ENCODE results near the gene GPR25. TPM values are rescaled to one million over a fixed set of nuclear protein-coding genes. Genes with fewer than 3 reads are reported as not detected.
A peak's percentile ranks its signal among the peaks of the same experiment; 100 is the strongest.

Gene GPR25
- total and polyA plus RNA-seq, 4 experiments from 2014 or later, result 7.7 to 66.5 (median 16.1) TPM

DNA sequence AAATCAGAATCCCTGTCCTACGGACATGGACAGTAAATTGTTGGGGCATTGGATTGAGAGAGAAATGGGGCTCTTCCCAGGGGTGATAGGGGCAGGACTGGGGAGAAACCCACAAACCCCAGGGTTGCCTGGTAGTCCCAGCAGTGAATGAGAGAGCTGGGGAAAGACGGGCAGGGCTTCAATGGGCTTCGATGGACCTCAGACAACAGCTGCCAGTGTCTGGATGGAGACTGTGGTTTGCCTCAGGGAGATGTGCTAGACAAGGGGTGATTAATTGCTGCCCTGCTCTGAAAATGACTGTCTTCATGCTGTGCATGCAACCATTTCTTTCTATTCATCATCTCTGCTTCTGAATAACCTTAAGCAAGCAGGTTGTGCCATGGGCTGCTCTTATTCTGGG, 7.4 kb downstream of the GPR25 start:
- H3K4me1 Mint-ChIP-seq, result peaks cover 29 to 66% (median 50%) of the 10 kb centered on the region in 4 donors
- peak overlapping the region in 5 of 7 donors; percentile 14 to 78 (median 50) for H3K27ac Mint-ChIP-seq
- intact Hi-C loops (cut with micrococcal nuclease), result no loop called here
- H3K27me3 Mint-ChIP-seq, result peaks cover 0 to 6% of the 10 kb centered on the region in 2 donors
- Histone ChIP-seq H3K27me3 (ENCODE audit: insufficient read depth, low read length) (no peaks in the 10 kb centered on the region), H3K4me3 (ENCODE audit: low read length in 2 of 2) (no peak overlapping the region), H3K36me3 (ENCODE audit: insufficient read depth, low read length) (no peaks in the 10 kb centered on the region), H3K9me3 (ENCODE audit: control insufficient read depth in 1 of 2, low read length in 2 of 2) (no peaks in the 10 kb centered on the region), H3K27ac (ENCODE audit: low read depth, low read length) (no peak overlapping the region), H3K4me1 (ENCODE audit: insufficient read depth, low read length) (peaks cover 61% of the 10 kb centered on the region)
- no peaks in the 10 kb centered on the region for H3K36me3 Mint-ChIP-seq
- peak overlapping the region in 2 of 8 donors; percentile 6 to 14 for H3K4me3 Mint-ChIP-seq
- no peaks in the 10 kb centered on the region for H3K9me3 Mint-ChIP-seq
- CTCF ChIA-PET (ENCODE audit: partially characterized antibody), result interaction anchor here (0.8 to 3.6 kb wide), 4 partner anchors 8 to 141 kb away, joined by 3 to 16 read pairs (median 4); no protein-coding TSS in a partner anchor
- DNase-seq, result no peak
- POLR2A ChIA-PET (ENCODE audit: partially characterized antibody), result interaction anchor here (2.6 to 3.5 kb wide), 2 partner anchors 9 to 11 kb away, joined by 8 to 34 read pairs; no protein-coding TSS in a partner anchor

DNA sequence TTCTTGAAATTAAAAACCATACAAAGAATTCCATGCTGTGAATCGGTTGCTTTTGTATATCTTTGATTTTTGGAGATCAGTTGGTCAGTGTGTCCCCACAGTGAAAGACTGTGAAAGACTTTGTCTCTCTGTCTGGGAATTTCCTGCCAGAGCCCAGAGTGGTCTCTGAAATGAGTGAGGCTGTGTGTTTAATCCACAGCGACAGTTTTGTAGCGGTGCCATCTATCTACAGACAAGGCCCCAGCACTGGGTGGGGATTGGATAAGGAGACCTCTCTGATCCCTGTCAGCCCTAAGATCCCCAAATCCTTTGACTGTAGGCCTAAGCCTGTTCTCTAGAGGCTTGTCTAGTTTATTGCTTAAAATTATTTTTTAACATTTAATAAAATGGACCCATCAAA, 10.3 kb downstream of the GPR25 start:
- Mint-ChIP-seq H3K27ac (peak overlapping the region in 6 of 7 donors; percentile 48 to 89 (median 75)), H3K36me3 (no peaks in the 10 kb centered on the region), H3K27me3 (peaks cover 0 to 4% of the 10 kb centered on the region in 2 donors), H3K4me1 (peaks cover 31 to 67% (median 51%) of the 10 kb centered on the region in 4 donors), H3K4me3 (peak overlapping the region in 7 of 8 donors; percentile 27 to 62 (median 54)), H3K9me3 (no peaks in the 10 kb centered on the region)
- no peaks in the 10 kb centered on the region for H3K27me3 ChIP-seq (ENCODE audit: insufficient read depth, low read length)
- no peaks in the 10 kb centered on the region for H3K36me3 ChIP-seq (ENCODE audit: insufficient read depth, low read length)
- H3K4me1 ChIP-seq (ENCODE audit: insufficient read depth, low read length), result peaks cover 59% of the 10 kb centered on the region
- H3K4me3 ChIP-seq (ENCODE audit: low read length in 2 of 2), result no peak overlapping the region
- no peaks in the 10 kb centered on the region for H3K9me3 ChIP-seq (ENCODE audit: control insufficient read depth in 1 of 2, low read length in 2 of 2)
- H3K27ac ChIP-seq (ENCODE audit: low read depth, low read length), result no peak overlapping the region
- ChIA-PET POLR2A (ENCODE audit: partially characterized antibody) (no interaction called here), CTCF (ENCODE audit: partially characterized antibody) (no interaction called here)
- intact Hi-C loops (cut with micrococcal nuclease), result no loop called here
- DNase-seq, result no peak

DNA sequence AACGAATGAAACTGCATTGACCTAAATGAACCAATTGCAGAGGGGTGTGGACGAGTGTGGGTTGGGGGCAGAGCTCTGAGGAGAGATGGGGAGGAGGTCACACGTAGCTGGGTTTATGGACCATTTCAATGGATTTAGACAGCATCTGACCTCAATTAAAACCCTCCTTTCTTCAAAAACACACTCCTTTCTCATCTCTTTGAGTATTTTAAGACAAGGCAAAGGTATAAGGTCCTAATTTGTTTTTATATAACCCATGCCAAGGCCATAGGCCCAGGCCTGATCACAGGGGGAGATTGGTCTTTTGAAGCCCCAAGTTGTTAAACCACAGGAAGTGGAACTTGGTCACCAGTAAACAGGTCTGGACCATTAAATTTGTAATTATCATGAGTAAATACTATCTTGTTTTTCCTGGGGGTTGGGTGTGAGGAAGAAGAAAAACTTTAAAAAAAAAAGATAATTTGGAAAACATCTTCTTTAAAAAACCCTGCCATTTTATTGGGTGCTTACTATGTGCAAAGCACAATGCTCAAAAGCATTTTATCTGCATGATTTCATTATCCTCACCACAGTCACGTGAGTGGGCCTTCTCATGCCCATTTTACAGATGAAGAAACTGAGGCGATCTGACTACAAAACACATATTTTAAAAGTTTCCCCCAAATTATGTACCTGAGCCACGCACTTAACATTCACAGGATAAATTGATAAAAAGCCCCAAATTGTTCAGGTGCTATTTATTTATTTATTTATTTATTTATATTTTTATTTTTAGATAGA, 13.0 kb downstream of the GPR25 start:
- intact Hi-C loops (cut with micrococcal nuclease), result no loop called here
- peak overlapping the region; percentile 13 for H3K27ac ChIP-seq (ENCODE audit: low read depth, low read length)
- H3K36me3 Mint-ChIP-seq, result no peaks in the 10 kb centered on the region

DNA sequence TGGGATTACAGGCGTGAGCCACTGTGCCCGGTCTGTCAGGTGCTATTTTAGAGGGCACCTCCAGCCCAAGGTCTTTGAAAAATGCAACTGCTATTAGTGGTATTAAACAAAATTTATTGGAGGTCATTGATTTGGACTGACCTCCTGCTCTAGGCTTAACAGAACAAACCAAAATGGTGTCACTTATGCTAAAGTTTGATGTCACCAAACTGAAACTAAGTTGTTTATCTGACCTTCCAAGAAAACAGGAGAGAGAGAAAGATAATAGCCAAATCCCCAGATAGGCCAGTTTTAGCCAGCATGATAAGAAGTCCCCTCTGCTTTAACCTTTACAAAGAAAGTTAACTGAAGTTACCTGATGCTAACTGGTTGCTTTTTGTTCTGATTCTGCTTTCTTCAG, 13.8 kb downstream of the GPR25 start:
- intact Hi-C loops (cut with micrococcal nuclease), result no loop called here
- no peak overlapping the region for H3K4me3 ChIP-seq (ENCODE audit: low read length in 2 of 2)
- H3K27ac ChIP-seq (ENCODE audit: low read depth, low read length), result peak overlapping the region; percentile 57

More for the DNA sequence above, 13.0 kb downstream of the GPR25 start:
- Histone ChIP-seq H3K4me3 (ENCODE audit: low read length in 2 of 2) (no peak overlapping the region), H3K36me3 (ENCODE audit: insufficient read depth, low read length) (no peaks in the 10 kb centered on the region), H3K4me1 (ENCODE audit: insufficient read depth, low read length) (peaks cover 71% of the 10 kb centered on the region), H3K9me3 (ENCODE audit: control insufficient read depth in 1 of 2, low read length in 2 of 2) (no peaks in the 10 kb centered on the region), H3K27me3 (ENCODE audit: insufficient read depth, low read length) (no peaks in the 10 kb centered on the region)
- H3K4me3 Mint-ChIP-seq, result peak overlapping the region in 7 of 8 donors; percentile 18 to 68 (median 55)
- H3K27me3 Mint-ChIP-seq, result peaks cover 0 to 2% of the 10 kb centered on the region in 2 donors
- peak overlapping the region in 6 of 7 donors; percentile 11 to 92 (median 80) for H3K27ac Mint-ChIP-seq
- CTCF ChIA-PET (ENCODE audit: partially characterized antibody), result no interaction called here
- H3K9me3 Mint-ChIP-seq, result no peaks in the 10 kb centered on the region
- DNase-seq, result no peak
- peaks cover 46 to 78% (median 62%) of the 10 kb centered on the region in 4 donors for H3K4me1 Mint-ChIP-seq
- POLR2A ChIA-PET (ENCODE audit: partially characterized antibody), result interaction anchor here (1.5 to 2.1 kb wide), 2 partner anchors 10 to 23 kb away, joined by 4 to 9 read pairs; no protein-coding TSS in a partner anchor

DNA sequence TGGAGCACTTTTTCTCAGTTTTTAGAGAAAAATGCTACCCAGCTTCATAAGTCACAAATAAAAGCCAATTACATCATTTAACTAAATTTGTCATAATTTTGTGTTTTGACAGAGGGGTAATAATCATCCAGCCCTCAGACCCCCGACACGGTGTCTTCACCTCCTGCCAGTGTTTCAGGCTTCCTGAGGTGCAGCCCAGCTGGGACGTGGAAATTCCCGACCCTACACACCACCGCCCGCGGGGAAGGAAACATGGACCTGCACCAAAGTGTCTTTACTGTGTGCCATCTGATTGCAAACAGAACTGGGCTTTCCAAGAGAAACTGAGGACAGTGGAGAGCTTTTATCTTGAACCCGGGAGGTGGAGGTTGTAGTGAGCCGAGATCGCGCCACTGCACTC, 14.3 kb downstream of the GPR25 start:
- DNase-seq, result no peak
- peaks cover 0 to 5% of the 10 kb centered on the region in 2 donors for H3K27me3 Mint-ChIP-seq
- H3K4me3 Mint-ChIP-seq, result peak overlapping the region; percentile 33 to 85 (median 80)
- no peaks in the 10 kb centered on the region for H3K9me3 ChIP-seq (ENCODE audit: control insufficient read depth in 1 of 2, low read length in 2 of 2)
- H3K4me3 ChIP-seq (ENCODE audit: low read length in 2 of 2), result peak overlapping the region in 1 of 2 donors; percentile 44
- H3K4me1 Mint-ChIP-seq, result peaks cover 47 to 76% (median 59%) of the 10 kb centered on the region in 4 donors
- CTCF ChIA-PET (ENCODE audit: partially characterized antibody), result interaction anchor here (2.4 kb wide), 1 partner anchor 85 kb away, joined by 11 read pairs; no protein-coding TSS in a partner anchor
- no peaks in the 10 kb centered on the region for H3K27me3 ChIP-seq (ENCODE audit: insufficient read depth, low read length)
- H3K36me3 ChIP-seq (ENCODE audit: insufficient read depth, low read length), result no peaks in the 10 kb centered on the region
- POLR2A ChIA-PET (ENCODE audit: partially characterized antibody), result interaction anchor here (1.0 to 2.6 kb wide), 4 partner anchors 9 to 24 kb away, joined by 7 to 16 read pairs (median 14); partner anchors contain the start of gene GPR25
- H3K36me3 Mint-ChIP-seq, result no peaks in the 10 kb centered on the region
- no peaks in the 10 kb centered on the region for H3K9me3 Mint-ChIP-seq
- H3K4me1 ChIP-seq (ENCODE audit: insufficient read depth, low read length), result peaks cover 83% of the 10 kb centered on the region
- peak overlapping the region; percentile 35 to 92 (median 78) for H3K27ac Mint-ChIP-seq
- peak overlapping the region; percentile 57 for H3K27ac ChIP-seq (ENCODE audit: low read depth, low read length)
- intact Hi-C loops (cut with micrococcal nuclease), result no loop called here

More for the DNA sequence above, 13.8 kb downstream of the GPR25 start:
- ChIA-PET CTCF (ENCODE audit: partially characterized antibody) (no interaction called here), POLR2A (ENCODE audit: partially characterized antibody) (interaction anchor here (1.0 to 2.6 kb wide), 4 partner anchors 9 to 24 kb away, joined by 7 to 16 read pairs (median 14); partner anchors contain the start of gene GPR25)
- Histone ChIP-seq H3K4me1 (ENCODE audit: insufficient read depth, low read length) (peaks cover 79% of the 10 kb centered on the region), H3K9me3 (ENCODE audit: control insufficient read depth in 1 of 2, low read length in 2 of 2) (no peaks in the 10 kb centered on the region), H3K27me3 (ENCODE audit: insufficient read depth, low read length) (no peaks in the 10 kb centered on the region), H3K36me3 (ENCODE audit: insufficient read depth, low read length) (no peaks in the 10 kb centered on the region)
- H3K4me1 Mint-ChIP-seq, result peaks cover 47 to 76% (median 59%) of the 10 kb centered on the region in 4 donors
- no peaks in the 10 kb centered on the region for H3K36me3 Mint-ChIP-seq
- peaks cover 0 to 2% of the 10 kb centered on the region in 2 donors for H3K27me3 Mint-ChIP-seq
- H3K4me3 Mint-ChIP-seq, result peak overlapping the region; percentile 33 to 85 (median 80)
- DNase-seq, result no peak
- H3K27ac Mint-ChIP-seq, result peak overlapping the region; percentile 35 to 92 (median 78)
- H3K9me3 Mint-ChIP-seq, result no peaks in the 10 kb centered on the region

DNA sequence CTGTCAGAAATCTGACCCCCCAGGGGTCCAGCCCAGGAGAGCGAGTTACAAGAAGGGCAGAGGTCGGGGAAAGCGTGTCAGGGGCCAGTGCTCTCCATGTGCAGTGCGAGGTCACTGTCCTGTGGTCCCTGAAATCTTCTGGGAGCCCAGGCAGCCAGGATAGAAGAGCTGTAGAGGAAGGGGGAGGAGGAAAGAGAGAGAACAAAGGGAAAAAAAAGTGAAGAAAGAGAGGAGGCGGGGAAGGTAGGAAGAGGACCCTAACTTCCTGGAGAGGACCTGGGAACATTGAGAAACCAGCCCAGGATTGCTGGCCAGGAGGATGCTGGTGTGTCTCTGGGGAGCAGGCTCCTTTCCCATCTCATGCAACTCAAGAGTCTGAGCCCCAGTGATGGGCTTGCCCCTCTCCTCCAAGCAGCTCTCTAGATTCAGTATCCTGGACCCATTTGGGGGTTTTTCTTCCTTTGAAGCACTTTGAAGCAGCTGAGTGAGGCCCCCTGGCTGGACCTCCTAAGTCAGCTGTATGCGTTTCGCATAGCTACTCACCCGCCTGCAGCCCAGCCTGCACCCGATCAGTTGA, 15.1 kb downstream of the GPR25 start:
- intact Hi-C loops (cut with micrococcal nuclease), result loop anchor here (2.0 kb wide), 2 partner anchors 17 kb away; no protein-coding TSS in a partner anchor
- Histone ChIP-seq H3K4me3 (ENCODE audit: low read length in 2 of 2) (peak overlapping the region in 1 of 2 donors; percentile 43), H3K9me3 (ENCODE audit: control insufficient read depth in 1 of 2, low read length in 2 of 2) (no peaks in the 10 kb centered on the region), H3K36me3 (ENCODE audit: insufficient read depth, low read length) (no peaks in the 10 kb centered on the region), H3K4me1 (ENCODE audit: insufficient read depth, low read length) (peaks cover 83% of the 10 kb centered on the region), H3K27me3 (ENCODE audit: insufficient read depth, low read length) (no peaks in the 10 kb centered on the region), H3K27ac (ENCODE audit: low read depth, low read length) (peak overlapping the region; percentile 57)
- ChIA-PET POLR2A (ENCODE audit: partially characterized antibody) (interaction anchor here (0.6 to 2.8 kb wide), 10 partner anchors 9 to 25 kb away, joined by 3 to 34 read pairs (median 10); partner anchors contain the start of gene GPR25), CTCF (ENCODE audit: partially characterized antibody) (interaction anchor here (0.7 to 2.7 kb wide), 11 partner anchors 9 to 227 kb away, joined by 3 to 16 read pairs (median 4); partner anchors contain the start of gene GPR25)
- Mint-ChIP-seq H3K27ac (peak overlapping the region; percentile 66 to 92 (median 87)), H3K27me3 (peaks cover 0 to 8% of the 10 kb centered on the region in 2 donors), H3K4me3 (peak overlapping the region; percentile 59 to 85 (median 82)), H3K36me3 (no peaks in the 10 kb centered on the region), H3K4me1 (peaks cover 47 to 80% (median 59%) of the 10 kb centered on the region in 4 donors), H3K9me3 (no peaks in the 10 kb centered on the region)
- DNase-seq, result no peak

All from CD4-positive, alpha-beta memory T cell (primary cell).